ENCODE results near the gene ATXN3.

ATXN3 gene

GRCh38 chr14:92106143-92106926, at the start of gene ATXN3:
TSS of gene ATXN3 (minus strand) at chr14:92106582. CDS start at chr14:92106552, 30 bp downstream.
- in situ Hi-C loops (cut with MboI; ENCODE audit: low sequenced_read_pairs) = no loop called here

- in situ Hi-C loops (cut with MboI; ENCODE audit: low sequenced_read_pairs) = no loop called here
Measured at GRCh38 chr14:92154283-92154942, 48.0 kb upstream of the ATXN3 start.

GRCh38 chr14:92153581-92153980, 47.2 kb upstream of the ATXN3 start:
- in situ Hi-C loops (cut with MboI; ENCODE audit: low sequenced_read_pairs) = no loop called here

- in situ Hi-C loops (cut with MboI; ENCODE audit: low sequenced_read_pairs) = loop anchor here (25.0 kb wide), 1 partner anchor 543 kb away; no protein-coding TSS in a partner anchor
Measured at GRCh38 chr14:92144708-92145107, 38.3 kb upstream of the ATXN3 start.

DNA sequence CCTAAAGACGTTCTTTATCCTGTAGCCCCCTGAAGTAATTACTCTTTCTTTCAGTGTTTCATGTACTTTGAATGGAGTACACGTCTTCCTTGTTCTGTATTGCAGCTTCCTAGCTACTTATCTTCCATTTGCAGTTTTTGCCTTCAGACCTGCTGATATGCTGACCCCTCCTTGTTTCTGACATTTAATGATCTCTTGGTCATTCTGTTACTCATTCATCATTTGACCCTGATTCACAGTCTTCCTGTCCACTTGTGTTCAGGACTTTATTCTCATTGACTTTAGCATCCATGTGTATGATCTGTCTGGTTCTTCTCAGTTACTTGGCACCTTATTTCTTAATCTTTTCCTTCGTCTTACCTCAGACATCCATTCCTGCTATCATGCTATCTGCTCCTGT, 37.6 kb upstream of the ATXN3 start:
- in situ Hi-C loops (cut with MboI; ENCODE audit: low sequenced_read_pairs) = loop anchor here (25.0 kb wide), 1 partner anchor 543 kb away; no protein-coding TSS in a partner anchor

- in situ Hi-C loops (cut with MboI; ENCODE audit: low sequenced_read_pairs) = loop anchor here (25.0 kb wide), 1 partner anchor 544 kb away; no protein-coding TSS in a partner anchor
Measured at GRCh38 chr14:92143309-92143708, 36.9 kb upstream of the ATXN3 start.

- in situ Hi-C loops (cut with MboI; ENCODE audit: low sequenced_read_pairs) = loop anchor here (25.0 kb wide), 1 partner anchor 552 kb away; no protein-coding TSS in a partner anchor
Measured at GRCh38 chr14:92135269-92135668, 28.9 kb upstream of the ATXN3 start.

GRCh38 chr14:92134456-92134855, 28.1 kb upstream of the ATXN3 start:
- in situ Hi-C loops (cut with MboI; ENCODE audit: low sequenced_read_pairs) = loop anchor here (25.0 kb wide), 1 partner anchor 553 kb away; no protein-coding TSS in a partner anchor

DNA sequence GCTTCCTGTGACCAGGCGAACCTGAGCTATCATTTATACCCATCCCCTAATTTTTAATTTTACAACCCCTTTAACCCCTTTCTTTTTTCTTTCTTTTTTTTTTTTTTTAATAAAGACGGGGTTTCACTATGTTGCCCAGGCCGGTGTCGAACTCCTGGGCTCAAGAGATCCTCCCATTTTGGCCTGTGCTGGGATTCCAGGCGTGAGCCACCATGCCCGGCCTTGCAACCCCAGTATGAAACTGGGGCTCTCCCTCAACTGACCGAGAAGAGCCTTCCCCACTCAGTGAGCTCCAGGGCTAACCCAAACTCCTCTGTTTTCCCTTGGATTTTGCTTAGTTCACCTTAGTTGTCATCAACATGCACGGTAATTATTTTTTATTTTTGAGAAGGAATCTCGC, 16.4 kb upstream of the ATXN3 start:
- in situ Hi-C loops (cut with MboI; ENCODE audit: low sequenced_read_pairs) = no loop called here

GRCh38 chr14:92122351-92122677, 15.9 kb upstream of the ATXN3 start:
- in situ Hi-C loops (cut with MboI; ENCODE audit: low sequenced_read_pairs) = no loop called here

GRCh38 chr14:92121670-92122350, 15.4 kb upstream of the ATXN3 start, which contains the start of the genes CPSF2 and NDUFB1:
TSS of gene CPSF2 (plus strand) at chr14:92121969. CDS start at chr14:92130985, 9,016 bp downstream.
TSS of gene NDUFB1 (minus strand) at chr14:92121706. CDS start at chr14:92117637, 4,069 bp downstream.
- in situ Hi-C loops (cut with MboI; ENCODE audit: low sequenced_read_pairs) = no loop called here

DNA sequence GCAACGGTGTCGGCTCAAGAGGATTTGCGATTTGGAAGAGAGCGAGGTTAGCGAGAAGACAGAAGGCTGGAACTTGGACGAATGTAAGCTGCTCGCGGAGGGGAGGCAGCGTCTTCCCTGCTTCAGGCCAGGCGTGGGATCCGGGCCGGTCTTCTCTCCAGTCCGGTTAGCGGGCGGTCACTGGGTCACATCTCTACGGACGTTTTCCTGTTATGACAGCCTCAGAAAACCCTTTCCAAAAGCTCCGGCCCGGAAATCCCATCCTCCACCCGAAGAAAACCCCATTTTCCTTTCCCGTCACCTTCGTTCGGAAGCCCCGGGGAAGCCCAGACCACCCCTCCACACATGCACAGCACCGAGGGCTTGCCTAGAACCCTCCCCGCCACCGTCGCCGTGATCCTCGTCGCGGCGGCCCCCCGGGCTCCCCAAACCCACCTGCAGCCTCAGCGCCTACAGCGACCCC, 14.9 kb upstream of the ATXN3 start:
- in situ Hi-C loops (cut with MboI; ENCODE audit: low sequenced_read_pairs) = no loop called here

DNA sequence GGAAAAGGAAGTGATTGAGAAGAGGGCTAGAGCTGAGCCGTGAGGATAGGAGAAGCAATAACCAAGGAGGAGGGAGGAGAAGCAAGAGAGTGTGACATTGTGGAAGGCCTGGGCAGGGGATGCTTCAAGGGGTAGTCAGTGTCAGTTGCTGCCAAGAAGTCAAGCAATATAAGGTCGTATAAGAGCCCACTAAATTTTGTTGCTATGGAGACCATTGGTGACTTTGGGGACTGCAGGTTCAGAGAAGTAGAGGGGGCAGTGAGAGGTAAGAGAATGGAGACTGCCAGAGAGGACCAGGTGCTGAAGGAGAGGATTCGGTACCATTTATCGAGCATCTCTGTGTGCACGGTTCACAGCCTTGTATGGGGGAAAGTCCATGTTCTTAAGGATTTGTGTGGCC, 3.1 kb upstream of the ATXN3 start:
- in situ Hi-C loops (cut with MboI; ENCODE audit: low sequenced_read_pairs) = no loop called here

- in situ Hi-C loops (cut with MboI; ENCODE audit: low sequenced_read_pairs) = no loop called here
Measured at GRCh38 chr14:92108345-92109254, 2.2 kb upstream of the ATXN3 start.

- in situ Hi-C loops (cut with MboI; ENCODE audit: low sequenced_read_pairs) = no loop called here
Measured at GRCh38 chr14:92105893-92106142, 564 bp downstream of the ATXN3 start.

DNA sequence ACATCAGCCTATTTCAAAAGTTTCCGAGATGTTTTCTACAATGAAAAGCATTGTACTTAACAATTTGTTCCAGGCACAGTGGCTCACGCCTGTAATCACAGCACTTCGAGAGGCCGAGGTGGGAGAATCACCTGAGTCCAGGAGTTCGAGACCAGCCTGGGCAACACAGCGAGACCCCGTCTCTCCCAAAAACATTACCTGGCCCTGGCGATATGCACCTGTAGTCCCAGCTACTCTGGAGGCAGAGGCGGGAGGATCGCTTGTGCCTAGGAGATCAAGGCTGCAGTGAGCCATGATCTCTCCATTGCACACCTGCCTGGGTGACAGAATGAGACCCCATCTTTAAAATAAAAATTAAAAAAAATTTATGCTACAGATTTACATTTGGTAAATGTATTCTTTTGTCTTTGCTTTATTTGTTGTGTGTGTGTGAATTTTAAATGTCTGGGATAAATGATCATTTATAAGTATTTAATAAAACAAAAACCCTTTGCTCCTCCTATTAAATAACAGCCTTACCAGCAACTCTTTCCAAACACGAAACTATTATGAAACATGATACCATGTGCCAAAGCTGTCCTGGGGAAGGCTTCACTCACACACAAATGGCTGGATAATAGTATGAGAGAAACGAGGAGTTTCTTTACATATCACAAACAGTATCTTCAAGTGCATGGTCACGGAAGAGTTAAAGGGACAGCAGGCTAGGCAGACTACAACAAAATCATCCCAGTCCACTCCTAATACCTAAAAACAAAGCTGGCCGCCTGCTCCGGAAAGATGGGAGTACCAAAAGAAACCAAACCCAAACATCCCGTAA, 1.1 kb downstream of the ATXN3 start:
- in situ Hi-C loops (cut with MboI; ENCODE audit: low sequenced_read_pairs) = no loop called here

DNA sequence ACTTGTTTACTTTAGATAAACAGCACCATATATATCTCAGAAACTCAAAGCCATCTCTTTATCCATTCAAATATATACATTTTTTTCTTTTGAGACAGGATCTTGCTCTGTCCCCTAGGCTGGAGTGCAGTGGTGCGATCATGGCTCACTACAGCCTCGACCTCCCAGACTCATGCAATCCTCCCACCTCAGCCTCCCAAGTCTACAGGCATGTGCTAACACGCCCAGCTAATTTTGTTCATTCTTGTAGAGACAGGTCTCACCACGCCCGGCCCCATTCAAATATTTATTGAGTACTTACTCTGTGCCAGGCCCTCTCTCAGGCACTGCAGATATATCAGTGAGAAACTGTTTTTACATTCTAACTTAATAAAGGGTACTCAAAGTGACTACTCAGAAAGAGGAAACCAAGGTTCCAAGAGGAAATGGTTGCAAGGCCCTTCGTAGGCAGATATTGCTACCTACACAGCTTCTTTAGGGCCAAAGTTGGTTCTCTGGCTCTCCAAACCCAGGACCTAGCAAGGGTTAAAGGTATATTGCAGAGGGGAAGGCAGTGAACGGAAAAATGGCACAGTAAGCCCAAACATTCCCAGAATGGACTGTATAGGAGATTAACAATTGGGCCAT, 2.9 kb downstream of the ATXN3 start:
- in situ Hi-C loops (cut with MboI; ENCODE audit: low sequenced_read_pairs) = no loop called here

- in situ Hi-C loops (cut with MboI; ENCODE audit: low sequenced_read_pairs) = no loop called here
Measured at GRCh38 chr14:92099802-92100201, 6.6 kb downstream of the ATXN3 start.

DNA sequence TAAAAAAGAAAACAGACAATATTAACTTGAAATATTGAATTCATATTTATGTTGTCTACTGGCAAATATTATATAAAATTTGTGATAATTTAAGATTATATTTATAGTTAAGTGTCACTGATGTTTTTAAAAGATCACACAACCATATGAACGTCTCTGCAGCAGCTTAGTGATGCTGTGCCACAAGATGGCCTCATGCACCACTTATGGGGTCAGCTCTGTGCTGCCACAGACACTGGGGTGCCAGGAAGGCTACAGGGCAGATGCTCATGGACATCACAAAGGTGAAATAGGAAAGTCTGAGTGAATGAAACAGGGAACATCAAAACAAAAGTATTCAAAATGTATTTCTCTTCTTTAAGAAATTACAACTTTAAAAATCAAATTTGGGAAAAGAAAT, 13.1 kb downstream of the ATXN3 start:
- in situ Hi-C loops (cut with MboI; ENCODE audit: low sequenced_read_pairs) = no loop called here

All from HL-60/S4 (cell line).